PC-9 (cell line): Measurements from ENCODE around the gene ATAD3A. TPM values are rescaled to one million over a fixed set of nuclear protein-coding genes. Genes with fewer than 3 reads are reported as not detected.

Source experiments
- BruUV-seq: library from RNA; stranded (reverse); fragments of 400-500 nt; replicated peaks from 2 replicates; lab custom pipeline; 2021; lab: Mats Ljungman, UMichigan
- CTCF ChIA-PET: fragments of 300-600 bp; sonication (Branson Sonifier 250); formaldehyde crosslinking; loops from one replicate; lab custom pipeline; 2022; ENCODE audit warnings: antibody characterized with exemption; lab: Charles Lee
- POLR2A ChIA-PET: fragments of 300-600 bp; sonication (Branson Sonifier 250); formaldehyde crosslinking; loops from one replicate; lab custom pipeline; 2022; ENCODE audit warnings: antibody characterized with exemption; ENCODE audit not compliant: unreplicated experiment; lab: Charles Lee
- DNase-seq, 2 experiments: peaks; one replicate each; pipeline versions ENCODE4 v3.0.0 to v3.0.0-alpha.2; 2015 to 2022; ENCODE audit warnings: mixed read lengths in 1 of 2
- H2AFZ ChIP-seq: fragments of 200-600 bp; sonication (generic); 2 replicates; pipeline ENCODE4 v1.8.1; 2017; ENCODE audit warnings: antibody characterized with exemption
- H3F3A ChIP-seq: fragments of 200-600 bp; sonication (generic); 2 replicates; pipeline ENCODE4 v1.8.1; 2017; ENCODE audit warnings: antibody characterized with exemption, mild to moderate bottlenecking, low read depth; ENCODE audit not compliant: insufficient read depth
- H3K27ac ChIP-seq: fragments of 200-600 bp; sonication (generic); 2 replicates; pipeline ENCODE4 v1.6.1; 2016; ENCODE audit warnings: mixed run types
- H3K27me3 ChIP-seq: fragments of 200-600 bp; sonication (generic); 2 replicates; pipeline ENCODE4 v1.6.1; 2016; ENCODE audit warnings: low read depth, mixed run types; ENCODE audit not compliant: insufficient read depth
- H3K36me3 ChIP-seq: fragments of 200-600 bp; sonication (generic); 2 replicates; pipeline ENCODE4 v1.6.1; 2016; ENCODE audit warnings: low read depth, mixed run types
- H3K4me1 ChIP-seq: fragments of 200-600 bp; sonication (generic); replicated peaks from 2 replicates; pipeline ENCODE4 v1.6.1; 2016; ENCODE audit warnings: mixed run types; ENCODE audit not compliant: insufficient read depth
- H3K4me2 ChIP-seq: fragments of 200-600 bp; sonication (generic); 2 replicates; pipeline ENCODE4 v1.6.1; 2017; ENCODE audit warnings: mixed run types
- H3K4me3 ChIP-seq: fragments of 200-600 bp; sonication (generic); 2 replicates; pipeline ENCODE4 v1.6.1; 2016; ENCODE audit warnings: mixed run types
- H3K79me2 ChIP-seq: fragments of 200-600 bp; sonication (generic); 2 replicates; pipeline ENCODE4 v1.6.1; 2017; ENCODE audit warnings: low read depth, mixed run types
- H3K9me2 ChIP-seq: fragments of 200-600 bp; sonication (generic); 2 replicates; pipeline ENCODE4 v1.8.1; 2017; ENCODE audit warnings: mild to moderate bottlenecking; ENCODE audit not compliant: insufficient read depth
- H3K9me3 ChIP-seq: fragments of 200-600 bp; sonication (generic); 2 replicates; pipeline ENCODE4 v1.8.1; 2016; ENCODE audit warnings: low read depth; ENCODE audit not compliant: insufficient read depth
- H4K20me1 ChIP-seq: fragments of 200-600 bp; sonication (generic); 2 replicates; pipeline ENCODE4 v1.8.1; 2017; ENCODE audit not compliant: insufficient read depth
- CTCF ChIP-seq: fragments of 200-600 bp; sonication (generic); conservative IDR thresholded peaks from 2 replicates; pipeline ENCODE4 v1.6.1; 2017; ENCODE audit warnings: mixed run types, antibody characterized with exemption, mild to moderate bottlenecking, moderate library complexity
- EZH2 ChIP-seq: fragments of 200-600 bp; sonication (generic); IDR thresholded peaks from 2 replicates; pipeline ENCODE4 v1.8.0; 2017; ENCODE audit warnings: antibody characterized with exemption, low read depth
- intact Hi-C: fragments of 100-400 bp; cut with micrococcal nuclease; formaldehyde crosslinking; loops from one replicate; pipeline ENCODE4 v1.10.0; 2022; ENCODE audit not compliant: unreplicated experiment
- total RNA-seq: library from RNA; stranded (reverse); gene quantifications from 2 replicates; pipeline ENCODE4 v1.2.3, GENCODE V29; 2021

Gene ATAD3A
- total RNA-seq, 1 experiment from 2014 or later: 43.6 TPM

DNA sequence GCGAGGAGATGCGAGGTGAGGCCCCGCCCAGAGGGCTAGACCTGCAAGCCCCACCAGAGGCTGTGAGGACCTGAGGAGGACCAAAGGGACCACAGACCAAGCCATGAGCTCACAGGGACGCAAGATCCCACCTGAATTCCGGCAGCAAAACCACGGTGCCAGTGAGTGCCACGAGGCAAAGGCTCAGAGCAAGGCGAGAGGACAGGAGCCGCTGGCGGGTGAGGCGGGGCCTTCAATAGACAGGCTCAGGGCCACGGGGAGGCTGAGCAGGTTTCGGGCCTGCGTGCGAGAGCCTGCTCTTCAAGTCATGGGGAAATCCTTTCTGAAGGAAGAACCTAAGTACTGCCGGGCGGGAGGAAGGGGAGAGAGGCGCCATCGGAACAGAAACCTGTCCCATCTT is 35.5 kb downstream of the ATAD3A start:
- Histone ChIP-seq H3K4me3 (no peak overlapping the region), H3K36me3 (peaks cover 3% of the 10 kb centered on the region; the same call in 1 of the 2 replicates), H3K9me2 (no peaks in the 10 kb centered on the region), H4K20me1 (peaks cover 36% of the 10 kb centered on the region), H3K27ac (no peak overlapping the region), H3K27me3 (no peaks in the 10 kb centered on the region), H3K4me2 (no peak overlapping the region), H3F3A (peaks cover 21% of the 10 kb centered on the region), H3K79me2 (0 out of 2 replicates have a peak, but pooled peaks cover 6% of the 10 kb centered on the region), H3K4me1 (no peaks in the 10 kb centered on the region), H3K9me3 (no peaks in the 10 kb centered on the region), H2AFZ (no peak overlapping the region)
- no peak for TF ChIP-seq CTCF
- no TSS peak for BruUV-seq
- ChIA-PET POLR2A (no interaction called here), CTCF (no interaction called here)
- intact Hi-C loops: no loop called here
- no peak for DNase-seq

DNA sequence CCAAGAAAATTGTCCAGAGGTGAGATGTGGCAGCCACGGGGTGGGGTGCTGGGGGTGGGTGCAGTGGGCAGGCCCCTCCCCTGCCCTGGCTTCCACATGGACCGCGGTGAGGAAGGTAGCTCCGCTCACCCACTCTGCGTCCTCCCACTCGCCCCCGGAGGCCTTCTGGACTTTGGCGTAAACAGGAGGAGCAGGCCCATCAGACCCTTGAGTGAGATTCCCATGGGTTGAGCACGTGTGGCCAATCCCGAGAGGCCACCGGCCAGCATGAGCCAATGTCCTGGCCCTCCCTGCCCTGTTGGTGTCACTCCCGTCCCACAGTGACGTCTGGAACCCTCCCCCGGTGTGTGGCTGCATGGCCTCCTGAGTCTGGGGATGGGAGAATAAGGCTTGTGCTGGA is 36.6 kb downstream of the ATAD3A start:
- no peak for DNase-seq
- Histone ChIP-seq H3F3A (peaks cover 29% of the 10 kb centered on the region; the same call in 1 of the 2 replicates), H3K27ac (no peak overlapping the region), H3K36me3 (peaks cover 3% of the 10 kb centered on the region; the same call in 1 of the 2 replicates), H3K4me1 (no peaks in the 10 kb centered on the region), H3K79me2 (0 out of 2 replicates have a peak, but pooled peaks cover 10% of the 10 kb centered on the region), H2AFZ (no peak overlapping the region), H3K4me2 (no peak overlapping the region), H3K4me3 (no peak overlapping the region), H3K27me3 (no peaks in the 10 kb centered on the region), H3K9me2 (no peaks in the 10 kb centered on the region), H4K20me1 (peaks cover 34% of the 10 kb centered on the region), H3K9me3 (no peaks in the 10 kb centered on the region)
- ChIA-PET POLR2A (no interaction called here), CTCF (no interaction called here)
- no peak for TF ChIP-seq CTCF
- no peak for TF ChIP-seq EZH2
- no TSS peak for BruUV-seq
- intact Hi-C loops: no loop called here

DNA sequence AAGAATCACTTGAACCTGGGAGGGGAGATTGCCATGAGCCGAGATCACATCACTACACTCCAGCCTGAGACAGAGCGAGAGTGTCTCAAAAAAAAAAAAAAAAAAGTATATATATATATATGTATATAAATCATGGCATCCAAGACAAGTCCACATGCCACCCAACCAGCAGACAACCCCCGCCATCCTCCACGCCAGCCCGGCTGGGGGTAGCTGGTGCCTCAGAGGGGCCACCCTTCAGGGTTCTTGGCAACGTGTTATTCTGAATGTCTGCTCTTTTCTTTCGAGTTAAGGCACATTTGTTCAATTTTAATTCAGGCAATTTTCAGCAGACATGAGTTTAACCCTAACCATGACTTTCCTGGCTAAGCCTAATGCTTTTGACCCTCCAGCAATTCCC is 38.1 kb downstream of the ATAD3A start:
- ChIA-PET CTCF (no interaction called here), POLR2A (no interaction called here)
- H3K4me2 ChIP-seq: no peak overlapping the region
- intact Hi-C loops: no loop called here
- H3K4me3 ChIP-seq: no peak overlapping the region
- peaks cover 14% of the 10 kb centered on the region; the same call in 1 of the 2 replicates for H3K79me2 ChIP-seq
- H3K4me1 ChIP-seq: no peaks in the 10 kb centered on the region
- DNase-seq: no peak
- H3K36me3 ChIP-seq: no peaks in the 10 kb centered on the region; the same call in 1 of the 2 replicates
- peaks cover 15% of the 10 kb centered on the region; the same call in 1 of the 2 replicates for H3F3A ChIP-seq
- peaks cover 40% of the 10 kb centered on the region for H4K20me1 ChIP-seq
- no peaks in the 10 kb centered on the region for H3K9me3 ChIP-seq
- H2AFZ ChIP-seq: no peak overlapping the region
- H3K27ac ChIP-seq: no peak overlapping the region
- H3K9me2 ChIP-seq: no peaks in the 10 kb centered on the region
- H3K27me3 ChIP-seq: no peaks in the 10 kb centered on the region
- no TSS peak for BruUV-seq
- no peak for TF ChIP-seq EZH2
- TF ChIP-seq CTCF: no peak
